ENCODE data around the gene AP3D1.

- TF ChIP-seq POLR2A (IDR thresholded peaks at IDR 0.05), result peak; percentile 30 to 33
- no peak for TF ChIP-seq CTCF (IDR thresholded peaks at IDR 0.05 in 4 of 5, conservative IDR thresholded peaks at IDR 0.05 in 1 of 5)
Observed at GRCh38 chr19:2055931-2056836, 95.2 kb downstream of the AP3D1 start.
